Breast epithelium (tissue), 3 donors: Measurements from ENCODE around the gene RNF2.

Experiments used
- CTCF ChIP-seq, 3 donors: fragments of 450-650 bp; IDR thresholded peaks; one replicate each; pipeline ENCODE4 v1.5.1; 2016 to 2017; ENCODE audit warnings: antibody characterized with exemption in 3 of 3, mild to moderate bottlenecking in 3 of 3, moderate library complexity in 3 of 3
- POLR2A ChIP-seq: fragments of 450-650 bp; IDR thresholded peaks from one replicate; pipeline ENCODE4 v1.6.1; 2016; ENCODE audit warnings: antibody characterized with exemption, mild to moderate bottlenecking, moderate library complexity

DNA sequence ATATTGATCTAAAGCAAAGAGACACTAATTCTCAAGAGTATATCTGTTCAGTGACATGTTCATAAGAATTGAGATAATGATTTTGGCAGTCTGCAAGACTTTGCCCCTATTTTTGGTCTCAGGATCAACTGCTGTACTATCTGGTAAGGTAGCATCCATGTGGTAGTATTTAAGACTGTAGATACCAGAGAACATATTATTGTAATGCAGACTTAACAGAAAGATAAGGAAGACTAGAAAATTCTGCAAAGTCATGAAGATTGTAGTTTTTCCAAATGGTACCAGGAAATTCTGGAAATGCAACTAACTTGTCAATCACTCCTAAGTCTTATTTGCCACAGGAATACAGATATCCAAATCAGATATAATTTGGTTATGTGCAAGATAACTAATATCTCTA lies 35.1 kb downstream of the RNF2 start:
- TF ChIP-seq CTCF (IDR thresholded peaks at IDR 0.05) (no peak), POLR2A (no peak)
